Measurements from ENCODE around the gene MARCKS.

MARCKS gene

GRCh38 chr6:113871975-113872374 is 14.8 kb downstream of the MARCKS start:
- no peak for DNase-seq (ENCODE audit: low read depth)
- no peak for TF ChIP-seq CTCF (conservative IDR thresholded peaks at IDR 0.05; ENCODE audit: low read depth, low read length)
- H3K4me3 ChIP-seq (ENCODE audit: low read length): no peak overlapping the region

- no peak for DNase-seq (ENCODE audit: low read depth)
- no peak for TF ChIP-seq CTCF (conservative IDR thresholded peaks at IDR 0.05; ENCODE audit: low read depth, low read length)
- no peak overlapping the region for H3K4me3 ChIP-seq (ENCODE audit: low read length)
Observed at GRCh38 chr6:113873043-113873667, 16.0 kb downstream of the MARCKS start.

GRCh38 chr6:113875470-113875869 is 18.3 kb downstream of the MARCKS start:
- no peak overlapping the region for H3K4me3 ChIP-seq (ENCODE audit: low read length)
- no peak for TF ChIP-seq CTCF (conservative IDR thresholded peaks at IDR 0.05; ENCODE audit: low read depth, low read length)
- no peak for DNase-seq (ENCODE audit: low read depth)

GRCh38 chr6:113876695-113877094 is 19.6 kb downstream of the MARCKS start:
- no peak for TF ChIP-seq CTCF (conservative IDR thresholded peaks at IDR 0.05; ENCODE audit: low read depth, low read length)
- DNase-seq (ENCODE audit: low read depth): no peak
- no peak overlapping the region for H3K4me3 ChIP-seq (ENCODE audit: low read length)

- H3K4me3 ChIP-seq (ENCODE audit: low read length): no peak overlapping the region
- TF ChIP-seq CTCF (conservative IDR thresholded peaks at IDR 0.05; ENCODE audit: low read depth, low read length): peak; percentile 77
- peak; percentile 74 for DNase-seq (ENCODE audit: low read depth)
Observed at GRCh38 chr6:113879186-113880096, 22.3 kb downstream of the MARCKS start.

- H3K4me3 ChIP-seq (ENCODE audit: low read length): no peak overlapping the region
- no peak for TF ChIP-seq CTCF (conservative IDR thresholded peaks at IDR 0.05; ENCODE audit: low read depth, low read length)
- no peak for DNase-seq (ENCODE audit: low read depth)
Observed at GRCh38 chr6:113881478-113881980, 24.4 kb downstream of the MARCKS start.

Measured in retinal pigment epithelial cell (primary cell).